Brain microvascular endothelial cell (primary cell): ENCODE measurements around the gene SLC24A3.

Source experiments
- DNase-seq: peaks from one replicate; pipeline ENCODE4 v3.0.0-alpha.2; 2020
- H3K27ac ChIP-seq: fragments of 250-450 bp; sonication (Bioruptor Pico); 2 replicates; pipeline ENCODE4 v1.5.1; 2020; ENCODE audit warnings: mild to moderate bottlenecking, moderate library complexity
- H3K27me3 ChIP-seq: fragments of 250-450 bp; sonication (Bioruptor Pico); replicated peaks from 2 replicates; pipeline ENCODE4 v1.5.1; 2020; ENCODE audit warnings: mild to moderate bottlenecking
- H3K36me3 ChIP-seq: fragments of 250-450 bp; sonication (Bioruptor Pico); replicated peaks from 2 replicates; pipeline ENCODE4 v1.5.1; 2020; ENCODE audit warnings: mild to moderate bottlenecking
- H3K4me3 ChIP-seq: 2 replicates; pipeline ENCODE4 v1.5.1; 2011; ENCODE audit warnings: low read depth, mild to moderate bottlenecking, control low read depth, low read length, moderate library complexity
- CTCF ChIP-seq: IDR thresholded peaks from 2 replicates; pipeline ENCODE4 v1.5.1; 2011; ENCODE audit warnings: low read depth, mild to moderate bottlenecking, moderate library complexity, low read length, control low read depth, inconsistent platforms; ENCODE audit errors: missing control alignments
- in situ Hi-C: cut with HindIII; loops from 2 replicates; pipeline ENCODE4 v1.10.0; 2017; ENCODE audit warnings: low sequenced_read_pairs, low pct_ligation_motif_present

The SLC24A3 gene

GRCh38 chr20:19540392-19540791, 327.9 kb downstream of the SLC24A3 start:
- Histone ChIP-seq H3K36me3 (no peaks in the 10 kb centered on the region), H3K27me3 (no peaks in the 10 kb centered on the region), H3K27ac (no peak overlapping the region), H3K4me3 (no peak overlapping the region)
- TF ChIP-seq CTCF: no peak
- DNase-seq: no peak
- in situ Hi-C loops: no loop called here

GRCh38 chr20:19543101-19543500, 330.7 kb downstream of the SLC24A3 start:
- no peak for DNase-seq
- no peak for TF ChIP-seq CTCF
- in situ Hi-C loops: no loop called here
- Histone ChIP-seq H3K27ac (no peak overlapping the region), H3K36me3 (no peaks in the 10 kb centered on the region), H3K27me3 (no peaks in the 10 kb centered on the region), H3K4me3 (no peak overlapping the region)

GRCh38 chr20:19544684-19545083, 332.2 kb downstream of the SLC24A3 start:
- TF ChIP-seq CTCF: no peak
- Histone ChIP-seq H3K27me3 (no peaks in the 10 kb centered on the region), H3K27ac (no peak overlapping the region), H3K36me3 (no peaks in the 10 kb centered on the region), H3K4me3 (no peak overlapping the region)
- in situ Hi-C loops: no loop called here
- no peak for DNase-seq

GRCh38 chr20:19546648-19547047, 334.2 kb downstream of the SLC24A3 start:
- in situ Hi-C loops: no loop called here
- Histone ChIP-seq H3K36me3 (no peaks in the 10 kb centered on the region), H3K27me3 (no peaks in the 10 kb centered on the region), H3K27ac (no peak overlapping the region), H3K4me3 (no peak overlapping the region)
- no peak for DNase-seq
- no peak for TF ChIP-seq CTCF

GRCh38 chr20:19547547-19547946, 335.1 kb downstream of the SLC24A3 start:
- no peak for DNase-seq
- H3K27ac ChIP-seq: no peak overlapping the region
- no peak for TF ChIP-seq CTCF
- in situ Hi-C loops: no loop called here
- H3K36me3 ChIP-seq: no peaks in the 10 kb centered on the region
- H3K27me3 ChIP-seq: no peaks in the 10 kb centered on the region
- H3K4me3 ChIP-seq: no peak overlapping the region

GRCh38 chr20:19549896-19550295, 337.5 kb downstream of the SLC24A3 start:
- TF ChIP-seq CTCF: no peak
- no peak for DNase-seq
- in situ Hi-C loops: no loop called here
- Histone ChIP-seq H3K27ac (no peak overlapping the region), H3K27me3 (no peaks in the 10 kb centered on the region), H3K4me3 (no peak overlapping the region), H3K36me3 (no peaks in the 10 kb centered on the region)
